ENCODE results near the gene SFTPB. TPM values are rescaled to one million over a fixed set of nuclear protein-coding genes. Genes with fewer than 3 reads are reported as not detected.

SFTPB gene
- total RNA-seq, 1 experiment from 2014 or later = 7.6 TPM

DNA sequence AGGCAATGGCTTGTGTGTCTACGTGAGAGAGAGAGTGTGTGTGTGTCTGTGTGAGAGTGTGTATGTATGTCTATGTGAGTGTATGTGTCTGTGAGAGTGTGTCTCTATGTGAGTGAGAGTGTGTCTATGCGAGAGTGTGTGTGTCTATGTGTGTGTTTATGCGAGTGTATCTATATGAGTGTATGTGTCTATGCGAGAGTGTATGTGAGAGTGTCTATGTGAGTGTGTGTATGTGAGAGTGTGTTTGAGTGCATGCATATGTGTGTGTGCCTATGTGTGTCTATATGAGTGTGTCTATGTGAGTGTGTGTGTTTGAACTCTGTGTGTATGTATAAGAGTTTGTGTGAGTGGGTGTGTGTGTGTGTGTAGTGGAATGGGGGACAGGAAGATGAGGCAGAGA, 16.4 kb upstream of the SFTPB start:
- Mint-ChIP-seq H3K27ac (no peak overlapping the region), H3K36me3 (no peaks in the 10 kb centered on the region), H3K4me3 (no peak overlapping the region), H3K27me3 (ENCODE audit: low read depth) (peaks cover 7% of the 10 kb centered on the region), H3K9me3 (no peaks in the 10 kb centered on the region), H3K4me1 (0 out of 2 replicates have a peak, but pooled peaks cover 4% of the 10 kb centered on the region)
- ChIA-PET POLR2A (no interaction called here), CTCF (interaction anchor here (1.1 to 3.6 kb wide), 3 partner anchors 22 to 129 kb away, joined by 3 to 16 read pairs (median 7); no protein-coding TSS in a partner anchor)
- TF ChIP-seq, protein P1, sequence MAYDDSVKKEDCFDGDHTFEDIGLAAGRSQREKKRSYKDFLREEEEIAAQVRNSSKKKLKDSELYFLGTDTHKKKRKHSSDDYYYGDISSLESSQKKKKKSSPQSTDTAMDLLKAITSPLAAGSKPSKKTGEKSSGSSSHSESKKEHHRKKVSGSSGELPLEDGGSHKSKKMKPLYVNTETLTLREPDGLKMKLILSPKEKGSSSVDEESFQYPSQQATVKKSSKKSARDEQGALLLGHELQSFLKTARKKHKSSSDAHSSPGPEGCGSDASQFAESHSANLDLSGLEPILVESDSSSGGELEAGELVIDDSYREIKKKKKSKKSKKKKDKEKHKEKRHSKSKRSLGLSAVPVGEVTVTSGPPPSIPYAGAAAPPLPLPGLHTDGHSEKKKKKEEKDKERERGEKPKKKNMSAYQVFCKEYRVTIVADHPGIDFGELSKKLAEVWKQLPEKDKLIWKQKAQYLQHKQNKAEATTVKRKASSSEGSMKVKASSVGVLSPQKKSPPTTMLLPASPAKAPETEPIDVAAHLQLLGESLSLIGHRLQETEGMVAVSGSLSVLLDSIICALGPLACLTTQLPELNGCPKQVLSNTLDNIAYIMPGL (CRISPR knock-in tag; IDR thresholded peaks at IDR 0.05) = no peak
- no peak for TF ChIP-seq JAZF1 (CRISPR knock-in tag; IDR thresholded peaks at IDR 0.05)
- TF ChIP-seq, protein P2, sequence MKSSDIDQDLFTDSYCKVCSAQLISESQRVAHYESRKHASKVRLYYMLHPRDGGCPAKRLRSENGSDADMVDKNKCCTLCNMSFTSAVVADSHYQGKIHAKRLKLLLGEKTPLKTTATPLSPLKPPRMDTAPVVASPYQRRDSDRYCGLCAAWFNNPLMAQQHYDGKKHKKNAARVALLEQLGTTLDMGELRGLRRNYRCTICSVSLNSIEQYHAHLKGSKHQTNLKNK (CRISPR knock-in tag; IDR thresholded peaks at IDR 0.05) = no peak
- no peak for TF ChIP-seq ZBTB21 (CRISPR knock-in tag; IDR thresholded peaks at IDR 0.05; ENCODE audit: borderline replicate concordance)
- TF ChIP-seq GTF2I (CRISPR knock-in tag; conservative IDR thresholded peaks at IDR 0.05) = no peak
- TF ChIP-seq ZNF219 (CRISPR knock-in tag; IDR thresholded peaks at IDR 0.05; ENCODE audit: borderline replicate concordance) = no peak
- TF ChIP-seq STAT6 (CRISPR knock-in tag; conservative IDR thresholded peaks at IDR 0.05; ENCODE audit: low read depth) = no peak
- DNase-seq (ENCODE audit: low spot score) (no peak), ATAC-seq (no peak)

- ChIA-PET CTCF (interaction anchor here (0.6 to 0.7 kb wide), 2 partner anchors 19 to 45 kb away, joined by 3 read pairs; no protein-coding TSS in a partner anchor), POLR2A (no interaction called here)
- Mint-ChIP-seq H3K27ac (no peak overlapping the region), H3K27me3 (ENCODE audit: low read depth) (peaks cover 7% of the 10 kb centered on the region), H3K9me3 (no peaks in the 10 kb centered on the region), H3K4me3 (no peak overlapping the region), H3K4me1 (peaks cover 11% of the 10 kb centered on the region), H3K36me3 (no peaks in the 10 kb centered on the region)
- DNase-seq (ENCODE audit: low spot score) (no peak), ATAC-seq (no peak)
- TF ChIP-seq FOXP1 (CRISPR knock-in tag; IDR thresholded peaks at IDR 0.05; ENCODE audit: borderline replicate concordance) (no peak), NR1H2 (CRISPR knock-in tag; IDR thresholded peaks at IDR 0.05) (no peak)
Observed at GRCh38 chr2:85682378-85682777, 14.4 kb upstream of the SFTPB start.

DNA sequence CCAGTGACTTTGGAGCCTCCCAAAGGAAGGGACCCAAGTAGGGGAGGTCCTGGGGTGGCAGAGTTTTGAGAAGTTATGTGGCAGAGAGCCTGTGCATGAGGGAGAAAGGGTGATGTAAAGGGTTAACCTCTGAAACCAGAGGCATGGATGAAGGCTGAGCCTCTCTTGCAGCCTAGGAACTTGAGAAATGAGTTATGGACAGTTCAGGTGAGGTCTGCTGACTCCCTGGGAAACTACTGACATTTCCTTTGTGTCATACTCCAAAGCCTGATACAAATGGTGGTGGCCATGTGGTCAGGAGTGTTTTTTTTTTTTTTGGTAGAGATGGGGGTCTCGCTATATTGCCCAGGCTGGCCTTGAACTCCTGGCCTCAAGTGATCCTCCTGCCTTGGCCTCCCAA, 13.8 kb upstream of the SFTPB start:
- H3K4me1 Mint-ChIP-seq = peaks cover 8% of the 10 kb centered on the region
- DNase-seq (ENCODE audit: low spot score) (no peak), ATAC-seq (no peak)
- no peak overlapping the region for H3K27ac Mint-ChIP-seq
- ChIA-PET CTCF (interaction anchor here (0.6 to 4.3 kb wide), 3 partner anchors 20 to 47 kb away, joined by 3 to 42 read pairs (median 3); no protein-coding TSS in a partner anchor), POLR2A (interaction anchor here (0.6 kb wide), 1 partner anchor 363 kb away, joined by 9 read pairs; no protein-coding TSS in a partner anchor)
- H3K4me3 Mint-ChIP-seq = no peak overlapping the region
- TF ChIP-seq AFF4 (CRISPR knock-in tag; IDR thresholded peaks at IDR 0.05; ENCODE audit: borderline replicate concordance) = no peak
- no peaks in the 10 kb centered on the region for H3K9me3 Mint-ChIP-seq
- H3K36me3 Mint-ChIP-seq = no peaks in the 10 kb centered on the region
- H3K27me3 Mint-ChIP-seq (ENCODE audit: low read depth) = peaks cover 7% of the 10 kb centered on the region
